NCI-H2196 (cell line): Measurements from ENCODE around the gene NRBP1.

ENCODE experiments used
- DNase-seq: peaks from one replicate; lab custom pipeline; 2025; ENCODE audit not compliant: unreplicated experiment; lab: John Stamatoyannopoulos, UW

NRBP1 gene

DNA sequence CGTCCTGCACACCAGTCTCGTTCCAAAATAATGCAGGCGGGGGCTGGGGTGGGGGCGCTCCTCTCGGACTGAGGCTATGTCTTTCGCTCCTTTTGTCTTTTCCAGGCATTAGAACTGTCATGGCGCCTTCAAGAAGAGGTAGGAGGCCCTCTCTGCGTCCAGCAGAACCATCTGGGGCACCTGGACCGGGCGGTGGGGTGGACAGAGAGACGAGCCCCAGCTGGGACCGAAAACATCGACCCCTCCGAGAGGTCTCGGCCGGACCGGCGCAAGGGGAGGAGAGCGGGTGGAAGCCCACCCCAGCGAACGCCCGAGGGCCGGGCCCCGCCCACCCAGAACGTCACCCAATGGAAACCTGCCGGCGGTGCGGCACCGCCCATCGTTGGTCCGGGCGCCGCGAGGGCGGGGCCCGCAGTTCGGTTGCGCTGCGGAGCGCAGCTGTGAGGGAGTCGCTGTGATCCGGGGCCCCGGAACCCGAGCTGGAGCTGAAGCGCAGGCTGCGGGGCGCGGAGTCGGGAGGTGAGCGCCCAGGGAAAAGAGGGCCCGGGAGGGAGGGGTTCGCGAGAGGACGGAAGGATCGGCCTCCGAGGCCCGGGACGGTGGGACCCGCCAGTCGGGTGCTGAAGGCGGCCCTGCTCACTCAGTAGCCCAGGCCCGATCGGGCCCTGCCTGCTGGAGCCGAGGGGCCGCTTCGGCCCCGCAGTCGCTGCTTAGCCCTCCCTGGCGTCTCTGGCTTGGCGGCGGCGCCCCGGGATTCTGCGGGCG lies at the start of gene NRBP1:
Gene NRBP1 (plus strand): TSS at position 419 of the 765 bp plus-strand sequence. CDS start 4,643 bp downstream, outside the sequence.
- DNase-seq: peak; percentile 96

- DNase-seq: no peak
Measured at GRCh38 chr2:27378809-27379290, 49.6 kb upstream of the NRBP1 start.

GRCh38 chr2:27379383-27379835 lies 49.0 kb upstream of the NRBP1 start:
- no peak for DNase-seq

DNA sequence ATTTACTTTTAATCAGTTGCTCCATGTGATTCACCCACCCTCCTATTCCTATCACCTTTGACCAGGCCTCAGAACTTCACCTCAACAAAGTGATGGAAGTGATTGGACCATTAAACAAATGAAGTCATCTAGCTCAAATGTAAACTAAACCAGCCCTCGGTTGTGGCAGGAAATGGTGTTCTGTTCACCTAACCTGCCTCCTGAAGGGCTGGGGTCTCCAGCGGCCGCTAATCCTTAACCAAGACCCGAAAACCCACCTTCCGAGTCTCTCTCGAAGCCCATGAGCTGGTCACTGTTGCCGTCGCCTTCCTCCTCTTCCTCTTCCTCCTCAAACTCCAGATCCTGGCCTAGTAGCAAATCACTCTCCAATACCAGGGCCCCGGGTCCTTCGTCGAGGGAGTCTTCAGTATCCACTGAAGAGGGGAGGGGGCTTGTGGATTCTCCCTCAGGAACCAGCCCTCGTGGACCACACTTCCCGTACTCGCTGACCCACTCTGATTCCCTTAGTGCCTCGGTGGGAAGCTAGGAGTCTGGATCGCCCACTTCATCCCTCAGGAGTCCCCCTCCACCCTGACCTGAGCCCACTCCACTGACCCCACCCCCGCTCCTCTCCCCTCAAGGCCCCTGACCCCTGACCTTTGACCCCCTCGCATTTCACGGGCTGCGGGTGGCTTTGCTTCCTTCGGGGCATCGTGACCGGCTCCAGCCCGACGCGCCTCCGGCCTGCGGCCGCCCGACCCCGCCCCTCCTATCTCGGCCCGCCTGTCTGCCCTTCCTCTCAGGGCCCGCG lies 48.4 kb upstream of the NRBP1 start:
- DNase-seq: peak; percentile 69

- peak; percentile 98 for DNase-seq
Measured at GRCh38 chr2:27380626-27381545, 47.5 kb upstream of the NRBP1 start, which contains the start of gene ZNF513. ZNF513 (minus strand) TSS chr2:27380734; CDS start chr2:27380526, 208 bp downstream.

DNA sequence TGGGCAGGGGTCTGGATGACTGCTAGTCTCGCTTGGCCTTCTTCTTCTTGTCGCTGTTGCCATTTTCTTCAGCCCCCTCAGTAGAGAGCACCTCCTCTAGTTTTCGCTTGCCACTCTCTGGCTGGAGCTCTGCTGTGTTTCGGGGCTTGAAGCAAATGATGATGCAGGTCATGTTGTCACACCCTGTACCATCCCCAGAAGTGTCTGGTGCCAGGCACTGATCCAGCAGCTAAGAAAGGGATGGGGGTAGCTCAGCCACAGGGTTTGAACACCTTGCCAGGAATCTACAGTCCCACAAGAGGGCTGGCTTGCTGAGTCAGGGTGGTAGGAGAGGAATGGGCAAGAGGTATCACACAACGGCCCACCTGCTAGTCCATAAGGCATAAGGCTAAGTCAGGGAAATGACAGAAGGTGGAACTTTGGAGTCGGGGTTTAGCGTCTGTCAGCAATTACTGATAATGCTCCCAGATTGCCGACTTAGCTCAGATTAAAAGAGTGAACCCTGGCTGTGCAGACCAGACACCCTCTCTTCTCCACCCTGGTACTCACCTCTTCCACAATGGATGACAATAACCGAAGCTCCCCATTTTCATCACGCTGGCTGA lies 46.8 kb upstream of the NRBP1 start:
- DNase-seq: no peak

- DNase-seq: no peak
Measured at GRCh38 chr2:27390822-27391679, 37.4 kb upstream of the NRBP1 start.

- no peak for DNase-seq
Measured at GRCh38 chr2:27393225-27393624, 35.2 kb upstream of the NRBP1 start.

GRCh38 chr2:27398962-27399361 lies 29.5 kb upstream of the NRBP1 start:
- no peak for DNase-seq

- no peak for DNase-seq
Measured at GRCh38 chr2:27400348-27401135, 27.9 kb upstream of the NRBP1 start.

DNA sequence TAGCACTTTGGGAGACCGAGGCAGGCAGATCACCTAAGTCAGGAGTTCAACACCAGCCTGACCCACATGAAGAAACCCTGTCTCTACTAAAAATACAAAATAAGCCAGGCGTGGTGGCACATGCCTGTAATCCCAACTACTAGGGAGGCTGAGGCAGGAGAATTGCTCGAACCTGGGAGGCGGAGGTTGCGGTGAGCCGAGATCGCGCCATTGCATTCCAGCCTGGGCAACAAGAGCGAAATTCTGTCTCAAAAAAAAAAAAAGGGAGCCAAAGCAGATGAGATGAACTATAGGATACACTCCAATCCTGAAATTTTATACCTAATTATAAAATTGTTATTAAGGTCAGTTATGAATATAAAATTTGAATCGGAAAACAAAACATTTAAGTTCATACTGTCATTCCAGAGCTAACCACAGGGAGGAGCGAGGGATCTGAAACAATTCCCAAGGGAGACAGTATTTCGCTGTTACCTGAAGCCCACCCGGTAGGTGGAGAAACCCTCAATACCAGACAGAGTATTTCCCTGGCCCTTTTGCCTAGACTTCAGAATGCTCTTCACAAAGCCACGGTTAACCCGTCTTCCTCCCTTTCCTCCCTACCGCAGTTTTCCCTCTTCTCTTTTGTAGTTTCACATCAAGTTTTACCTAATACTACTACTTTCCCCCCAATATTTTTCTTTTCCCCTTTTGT lies 20.5 kb upstream of the NRBP1 start:
- DNase-seq: peak; percentile 32

- DNase-seq: no peak
Measured at GRCh38 chr2:27408601-27409320, 19.7 kb upstream of the NRBP1 start.

DNA sequence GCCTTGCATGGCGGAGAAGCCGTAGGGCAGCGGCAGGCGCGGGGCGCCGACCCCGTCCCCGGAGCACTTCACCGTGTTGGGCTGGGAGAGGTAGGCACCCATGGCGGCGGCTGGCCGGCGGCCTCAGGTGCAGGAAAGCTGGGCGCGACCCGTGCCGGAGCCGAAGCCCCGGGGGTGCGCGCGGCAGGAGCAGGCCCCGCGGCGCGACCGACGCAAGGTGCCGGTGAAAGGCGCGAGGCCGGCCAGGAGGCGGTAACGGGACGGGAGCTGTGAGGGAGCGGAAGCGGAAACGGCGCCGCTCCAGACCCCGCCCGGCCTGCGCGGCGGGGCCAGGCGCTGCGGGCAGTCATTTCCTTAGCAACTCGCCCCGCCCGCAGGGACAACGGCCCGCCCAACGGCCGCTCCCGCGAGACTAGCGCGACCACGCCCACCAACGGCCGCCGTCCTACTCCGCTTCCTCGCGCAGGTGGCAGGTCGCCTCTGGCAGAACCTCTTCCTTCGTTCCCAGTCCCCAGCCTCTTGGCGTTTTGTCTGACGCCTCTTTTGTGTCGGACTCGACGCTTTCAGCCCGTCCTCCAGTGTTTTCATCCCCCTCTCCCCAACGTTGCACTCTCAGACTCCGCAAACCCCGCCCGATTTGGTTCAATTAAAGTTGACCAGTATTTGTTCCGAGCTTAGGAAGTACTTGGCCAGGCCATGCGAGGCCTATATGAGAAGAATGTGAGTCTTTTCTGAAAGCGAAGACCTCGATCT lies 18.9 kb upstream of the NRBP1 start, which contains the start of gene PPM1G:
Gene PPM1G (minus strand): TSS at position 271 of the 753 bp plus-strand sequence. CDS start 169 bp downstream, at position 102.
- DNase-seq: peak; percentile 98

- DNase-seq: no peak
Measured at GRCh38 chr2:27412419-27413152, 15.8 kb upstream of the NRBP1 start.

DNA sequence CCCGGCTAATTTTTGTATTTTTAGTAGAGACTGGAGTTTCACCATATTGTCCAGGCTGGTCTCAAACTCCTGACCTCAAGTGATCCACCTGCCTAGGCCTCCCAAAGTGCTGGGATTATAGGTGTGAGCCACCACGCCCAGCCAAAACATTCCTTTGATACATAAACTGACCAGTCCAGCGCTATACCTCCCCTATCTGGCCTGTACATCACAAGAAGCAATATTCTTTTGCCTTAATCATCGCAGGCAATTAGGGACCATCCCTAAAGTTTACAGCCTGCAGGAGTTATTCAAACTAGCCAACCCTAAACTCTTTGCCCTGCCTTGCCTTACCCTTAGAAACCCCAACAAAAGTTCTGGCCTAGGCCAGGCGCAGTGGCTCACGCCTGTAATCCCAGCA lies 12.3 kb upstream of the NRBP1 start:
- no peak for DNase-seq

DNA sequence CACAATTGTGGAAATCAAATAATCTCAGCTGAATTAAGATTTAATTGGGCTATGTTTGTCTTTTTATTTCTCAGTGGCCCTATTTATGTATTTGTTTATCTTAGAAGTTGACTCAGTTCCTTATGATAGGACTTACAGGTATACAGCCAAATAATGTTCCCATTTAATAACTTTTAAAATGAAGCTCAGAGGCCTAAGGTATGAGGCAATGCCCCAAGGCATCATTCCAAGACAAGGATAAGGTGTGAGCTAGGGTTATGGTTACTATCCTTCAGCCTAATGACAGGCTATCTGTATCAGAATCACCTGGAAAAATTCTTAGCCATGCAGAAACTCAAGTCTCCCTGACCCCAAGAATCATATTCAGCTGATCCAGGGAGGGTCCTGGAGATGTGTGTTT lies 7.4 kb upstream of the NRBP1 start:
- no peak for DNase-seq
